ENCODE data around the gene TOM1.

TOM1 gene

DNA sequence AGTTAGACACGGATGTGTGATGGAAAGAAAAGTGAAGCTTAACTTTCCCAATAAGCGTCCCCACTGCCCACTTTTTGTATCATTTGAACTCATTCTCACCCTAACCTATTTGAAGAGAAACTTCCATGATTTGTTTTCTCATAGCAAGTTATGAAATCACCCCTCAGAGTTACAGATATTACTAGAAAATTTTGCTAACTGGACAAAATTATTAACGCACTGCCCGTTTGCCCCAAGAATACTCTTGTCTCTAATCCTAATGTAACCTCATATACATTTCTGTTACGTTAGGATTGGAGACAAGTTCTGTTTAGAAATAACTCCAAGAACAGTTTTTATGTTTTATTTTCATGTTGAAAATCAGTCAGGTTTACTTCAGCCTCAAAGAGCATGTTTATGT, 25.5 kb downstream of the TOM1 start:
- DNase-seq, result no peak

DNA sequence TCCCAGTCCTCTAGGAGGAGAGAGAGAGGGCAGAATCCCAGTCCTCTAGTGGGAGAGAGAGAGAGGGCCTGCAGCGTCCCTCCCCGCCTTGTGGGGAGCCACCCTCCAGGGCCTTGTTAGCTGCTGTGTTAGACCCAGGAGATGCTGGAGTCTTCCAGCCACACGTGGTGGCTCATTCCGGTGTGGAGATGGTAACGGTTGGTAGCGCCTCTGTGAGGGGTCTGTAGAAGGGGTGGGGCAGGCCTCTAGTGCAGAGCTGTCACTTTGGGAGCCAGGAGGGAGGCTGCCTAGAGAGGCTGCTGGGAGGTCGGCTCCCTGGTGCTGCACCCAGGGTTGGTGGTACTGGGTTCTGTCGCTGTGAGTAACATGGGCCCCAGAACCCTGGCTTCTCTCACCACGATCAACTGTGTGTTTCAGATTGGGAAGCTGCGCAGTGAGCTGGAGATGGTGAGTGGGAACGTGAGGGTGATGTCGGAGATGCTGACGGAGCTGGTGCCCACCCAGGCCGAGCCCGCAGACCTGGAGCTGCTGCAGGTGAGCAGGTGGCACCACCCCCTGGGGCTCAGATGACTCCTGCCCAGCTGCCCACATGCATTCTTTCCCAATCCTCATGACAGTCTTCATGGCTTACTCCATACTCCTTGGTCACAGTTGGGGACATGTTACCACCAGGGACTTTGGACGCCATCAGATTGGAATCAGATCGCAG, 27.3 kb downstream of the TOM1 start:
- DNase-seq, result no peak

DNA sequence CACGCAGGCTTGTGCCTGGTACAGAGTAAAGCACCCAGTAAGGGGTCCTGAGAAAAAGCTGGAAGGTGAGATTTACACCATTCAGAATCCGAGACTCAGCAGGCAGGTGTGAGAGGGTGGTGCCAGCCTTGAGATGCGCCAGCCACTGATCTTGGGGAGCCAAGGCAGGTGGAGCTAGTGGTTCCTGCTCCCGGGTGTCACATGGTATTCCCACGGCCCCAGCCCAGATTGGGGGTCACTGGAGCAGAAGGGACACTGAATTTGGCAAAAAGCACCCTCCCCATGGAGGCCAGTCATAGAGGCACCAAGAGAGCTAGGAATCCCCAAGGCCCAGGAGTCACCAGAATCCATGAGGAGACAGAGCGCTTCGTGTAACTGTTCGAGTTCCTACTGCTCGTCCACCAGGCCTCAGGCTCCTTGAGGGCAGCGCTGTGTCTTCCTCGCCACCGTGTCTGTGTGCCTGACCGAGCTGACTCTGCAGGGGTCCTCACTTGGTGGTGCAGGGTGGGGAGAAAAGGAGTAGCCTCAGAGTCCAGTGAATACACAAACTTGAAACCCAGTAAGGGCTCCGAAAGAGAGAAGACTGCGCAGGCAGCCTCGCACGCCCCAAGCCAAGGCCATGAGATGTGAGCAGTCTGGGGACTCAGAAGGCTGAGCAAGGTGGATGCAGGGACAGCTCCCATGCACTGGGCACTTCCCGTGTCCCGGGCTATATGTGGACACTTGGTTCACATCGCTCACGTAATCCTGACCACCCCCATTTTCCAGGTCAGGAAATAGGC, 28.2 kb downstream of the TOM1 start:
- DNase-seq, result no peak

DNA sequence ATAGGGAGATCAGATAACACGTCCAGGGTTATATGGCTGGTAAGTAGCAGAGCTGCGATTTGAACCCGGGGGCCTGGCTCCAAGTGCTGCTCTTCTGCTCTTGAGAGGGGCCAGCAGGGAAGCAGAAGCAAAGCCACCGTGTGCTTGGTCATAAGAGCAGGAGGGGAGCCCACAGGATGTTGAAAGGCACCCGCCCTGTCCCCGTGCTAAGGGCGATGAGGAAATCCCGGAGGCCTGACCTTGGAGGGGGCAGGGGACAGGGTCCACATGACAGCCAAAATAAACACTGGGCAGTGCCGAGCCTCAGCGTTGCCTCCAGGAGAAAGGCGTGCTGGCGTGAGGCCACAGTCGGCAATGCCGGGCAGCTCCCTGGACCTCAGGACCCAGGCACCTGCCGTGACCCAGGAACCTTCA, 28.8 kb downstream of the TOM1 start:
- DNase-seq, result no peak

DNA sequence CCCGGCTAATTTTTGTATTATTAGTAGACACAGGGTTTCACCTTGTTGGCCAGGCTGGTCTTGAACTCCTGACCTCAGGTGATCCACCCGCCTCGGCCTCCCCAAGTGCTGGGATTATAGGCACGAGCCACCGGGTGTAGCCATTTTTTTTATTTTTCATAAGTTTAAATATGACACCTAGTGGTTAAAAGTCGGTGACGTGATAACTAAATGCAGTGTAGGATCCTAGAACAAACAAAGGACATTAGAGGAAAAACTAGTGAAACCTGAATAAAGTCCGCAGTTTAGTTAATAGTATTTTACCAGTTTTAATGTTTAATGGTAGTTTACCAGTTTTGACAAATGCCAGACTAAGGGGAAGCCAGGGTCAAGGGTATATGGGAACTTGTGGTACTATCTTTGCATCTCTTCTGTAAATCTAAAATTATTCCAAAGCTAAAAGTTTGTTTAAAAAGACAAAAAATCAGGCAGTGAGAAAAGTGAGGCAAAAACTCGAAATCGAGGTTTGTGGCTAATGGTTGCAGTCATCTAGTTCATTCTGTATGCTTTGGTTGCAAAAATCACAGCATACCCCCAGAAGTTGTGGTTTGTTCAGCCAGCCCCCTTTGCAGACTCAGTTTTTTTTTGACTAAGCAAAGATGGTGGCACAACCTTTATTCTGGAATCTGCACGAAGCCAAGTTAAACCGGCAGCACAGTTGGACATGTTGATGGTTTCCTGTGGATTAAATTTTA, 29.6 kb downstream of the TOM1 start:
- DNase-seq, result no peak

DNA sequence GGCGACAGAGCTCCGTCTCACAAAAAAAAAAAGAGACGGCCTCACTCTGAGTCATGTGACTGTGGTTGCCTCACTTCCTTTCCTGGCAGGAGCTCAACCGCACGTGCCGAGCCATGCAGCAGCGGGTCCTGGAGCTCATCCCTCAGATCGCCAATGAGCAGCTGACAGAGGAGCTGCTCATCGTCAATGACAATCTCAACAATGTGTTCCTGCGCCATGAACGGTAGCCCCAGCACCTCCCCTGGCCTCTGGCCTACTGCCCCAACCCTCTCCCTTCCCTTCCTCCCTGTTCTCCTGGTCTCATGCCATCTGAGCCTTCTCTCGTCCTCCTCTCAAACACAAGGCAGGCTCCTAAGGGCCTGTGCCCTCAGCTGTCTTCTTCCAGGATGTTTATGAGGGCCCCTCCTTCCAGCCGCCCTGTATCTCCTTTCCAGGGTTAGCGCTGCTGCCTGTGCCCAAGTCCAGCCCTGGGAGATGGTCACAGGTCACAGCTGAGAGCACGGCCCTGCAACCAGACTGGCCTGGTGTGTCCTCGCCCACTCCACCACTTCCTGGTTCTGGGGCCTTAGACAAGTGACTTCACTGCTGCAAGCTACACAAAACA, 30.7 kb downstream of the TOM1 start:
- DNase-seq, result peak; percentile 63 to 73

DNA sequence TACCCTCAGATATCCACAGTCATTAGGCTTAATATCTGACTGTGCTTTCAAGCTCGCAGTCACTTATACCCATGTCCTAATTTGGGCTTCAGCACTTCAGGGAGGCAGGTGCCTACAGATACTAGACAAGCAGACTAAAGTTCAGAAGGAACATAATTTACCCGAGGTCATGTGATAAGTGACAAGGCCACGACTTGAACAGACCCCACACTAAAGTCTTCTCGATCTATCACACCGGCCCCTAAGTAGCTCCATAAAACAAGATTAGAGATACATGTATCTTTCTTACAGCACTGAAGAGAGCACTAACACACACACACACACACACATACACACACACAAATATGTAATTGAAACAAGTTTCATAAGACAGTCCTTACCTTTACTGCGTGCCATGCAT, 32.6 kb downstream of the TOM1 start:
- DNase-seq, result no peak

DNA sequence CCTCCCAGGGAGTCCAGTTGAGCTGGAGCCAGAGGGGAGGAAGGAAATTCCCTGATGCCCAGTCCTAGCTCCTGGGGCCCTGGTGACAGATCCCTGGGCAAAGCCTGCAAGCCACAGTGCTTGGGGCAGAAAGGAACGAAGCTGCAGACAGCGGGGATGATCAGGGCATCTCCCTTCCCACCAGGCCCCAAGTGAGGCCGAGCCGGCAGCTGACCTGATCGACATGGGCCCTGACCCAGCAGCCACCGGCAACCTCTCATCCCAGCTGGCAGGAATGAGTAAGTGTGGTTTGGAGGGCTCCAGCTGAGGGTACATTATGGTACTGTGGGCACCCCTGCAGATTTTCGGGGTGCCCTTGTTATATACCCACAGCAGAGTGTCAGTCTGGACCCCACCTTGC, 33.5 kb downstream of the TOM1 start:
- DNase-seq, result no peak

DNA sequence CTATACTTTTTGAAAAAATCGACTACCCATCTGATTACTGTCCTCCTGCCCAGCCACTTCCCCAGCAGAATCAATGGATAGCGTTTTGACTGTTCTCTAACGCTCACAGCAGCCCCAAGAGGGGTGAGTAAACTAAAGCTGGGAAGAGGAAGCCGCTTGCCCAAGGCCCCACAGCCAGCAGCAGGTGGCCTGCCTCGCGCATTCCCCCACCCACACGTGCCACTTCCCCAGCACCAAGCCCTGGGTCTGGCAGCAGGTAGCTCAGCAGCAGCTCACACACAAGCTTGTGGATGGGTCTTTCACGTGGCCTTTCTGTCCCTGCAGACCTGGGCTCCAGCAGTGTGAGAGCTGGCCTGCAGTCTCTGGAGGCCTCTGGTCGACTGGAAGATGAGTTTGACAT, 34.3 kb downstream of the TOM1 start:
- peak; percentile 27 to 39 for DNase-seq

DNA sequence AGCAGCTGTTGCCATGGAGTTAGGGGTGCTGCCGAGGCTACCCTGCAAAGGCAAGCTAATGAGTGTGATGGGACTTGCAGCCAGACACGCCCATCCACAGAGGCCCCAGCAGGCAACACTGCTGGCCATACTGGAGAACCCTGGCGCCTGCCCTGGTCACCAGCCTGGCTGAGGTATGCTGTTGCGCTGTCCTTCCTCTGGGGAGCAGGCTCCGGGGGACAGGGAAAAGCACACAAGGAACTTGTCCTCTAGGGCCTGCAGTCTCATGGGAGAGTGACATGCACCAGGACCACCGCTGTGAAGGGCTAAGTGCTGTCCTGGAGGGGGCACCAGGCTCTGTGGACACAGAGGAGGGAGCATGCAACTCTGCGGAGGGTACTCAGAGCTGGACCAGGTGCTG, 35.8 kb downstream of the TOM1 start:
- no peak for DNase-seq

DNA sequence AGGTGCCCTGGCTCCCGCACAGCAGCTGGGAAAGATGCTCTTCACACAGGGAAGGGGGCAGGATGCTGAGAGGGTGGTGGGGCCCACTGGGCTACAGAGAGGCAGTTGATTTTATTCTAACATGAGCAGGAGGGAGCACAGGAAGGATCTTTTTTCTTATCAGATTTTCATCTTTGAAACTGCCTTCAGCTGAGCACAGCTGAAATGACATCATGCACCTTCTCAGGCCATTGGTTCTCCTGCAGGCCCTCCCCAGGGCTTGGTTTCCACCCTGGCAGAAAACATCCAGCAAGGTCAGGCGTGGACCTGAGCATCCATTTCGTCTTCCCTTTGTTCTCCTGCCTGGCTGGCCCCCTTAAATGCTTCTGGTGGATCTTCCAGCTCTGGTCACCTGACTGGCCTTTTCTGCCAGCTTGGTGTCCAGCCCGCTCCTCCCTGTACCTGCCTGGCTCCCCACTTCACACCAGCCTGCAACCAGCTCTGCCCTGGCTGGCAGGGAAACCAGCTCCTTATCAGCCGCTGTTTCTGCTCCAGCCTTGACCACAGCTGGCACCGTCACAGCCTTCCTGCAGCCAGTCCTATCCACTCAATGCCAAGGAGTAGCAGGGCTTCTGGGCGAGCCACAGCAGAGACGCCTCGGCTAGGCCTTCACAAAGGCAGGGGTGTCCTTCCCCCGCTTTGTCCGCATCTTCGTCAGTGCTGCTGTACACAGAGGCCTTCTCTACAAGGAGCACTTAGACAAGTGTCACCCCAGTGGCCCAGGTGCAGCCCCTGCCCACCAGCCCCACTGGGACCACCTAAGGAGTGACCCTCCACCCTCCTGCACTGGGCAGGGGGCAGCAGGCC, 36.5 kb downstream of the TOM1 start:
- no peak for DNase-seq

DNA sequence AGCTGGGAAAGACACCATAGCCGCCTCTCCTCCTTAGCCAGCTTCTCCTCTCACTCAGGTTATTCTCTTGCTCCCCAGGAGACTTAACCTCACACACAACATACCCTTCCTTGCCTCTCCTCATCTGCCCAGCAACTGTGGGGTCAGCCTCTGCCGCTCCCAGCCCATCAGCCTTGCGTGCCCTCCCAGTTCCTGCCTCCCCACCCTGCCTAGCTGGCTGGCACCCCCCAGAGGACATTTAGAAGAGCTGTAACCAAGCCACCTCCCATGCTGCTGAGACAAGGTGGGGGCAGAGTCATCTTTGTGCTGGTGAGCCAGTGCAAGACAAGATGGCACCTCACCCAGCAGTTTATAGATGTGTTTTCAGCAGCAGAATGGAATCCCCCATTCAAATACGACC, 38.2 kb downstream of the TOM1 start:
- DNase-seq, result no peak

DNA sequence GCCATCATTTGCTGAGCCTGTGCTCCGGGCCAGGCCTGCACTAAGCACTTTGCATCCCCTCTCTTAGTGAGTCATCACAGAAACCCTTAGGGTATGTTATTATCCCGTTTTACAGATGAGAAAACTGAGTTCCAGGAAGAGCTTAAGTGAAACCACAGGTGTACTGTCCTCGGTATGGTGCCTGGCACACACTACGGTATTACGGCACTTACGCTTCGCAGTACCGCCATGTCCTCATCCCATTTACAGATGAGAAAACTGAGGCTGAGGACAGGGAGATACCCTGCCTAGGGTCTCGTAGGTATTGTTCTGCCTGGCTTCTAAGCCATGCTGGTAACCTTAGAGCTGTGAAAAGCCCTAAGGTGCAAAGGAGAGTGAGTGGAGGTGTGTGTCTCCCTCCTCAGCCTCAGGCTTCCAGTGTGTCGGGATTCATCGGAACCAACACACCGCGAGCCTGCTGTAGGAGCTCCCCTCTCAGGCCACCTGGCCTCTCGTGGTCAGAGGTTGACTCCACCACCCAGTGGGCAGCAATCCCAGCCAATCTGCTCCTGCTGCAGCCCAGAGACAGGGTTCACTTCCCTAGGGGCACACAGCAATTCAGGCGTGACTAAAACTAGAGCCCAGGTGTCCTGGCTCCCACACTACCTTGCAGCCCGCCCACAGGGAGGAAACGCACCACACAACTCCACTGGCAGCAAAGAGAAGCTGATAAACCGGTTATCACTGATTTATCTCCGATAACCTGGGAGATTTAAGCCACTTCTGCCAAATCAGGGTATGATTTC, 41.6 kb downstream of the TOM1 start:
- DNase-seq, result no peak

DNA sequence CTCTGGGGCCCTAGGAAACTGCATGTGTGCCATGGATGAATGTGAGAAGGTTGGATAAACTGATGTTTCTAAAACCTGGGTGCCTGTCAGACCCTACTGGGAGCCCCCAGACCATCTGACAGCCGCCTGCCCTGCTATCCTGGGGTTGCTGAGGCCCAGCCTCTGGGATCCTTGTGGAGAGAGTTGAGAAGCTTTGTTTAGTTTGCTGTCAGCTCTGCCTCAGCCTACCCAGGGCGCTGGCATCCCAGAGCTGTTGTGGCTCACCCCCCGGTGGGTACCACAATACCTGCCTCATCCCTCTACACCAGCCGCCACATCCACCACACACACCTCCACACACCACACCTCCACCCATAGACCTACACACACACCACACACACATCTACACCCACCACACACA, 42.7 kb downstream of the TOM1 start:
- DNase-seq, result no peak

DNA sequence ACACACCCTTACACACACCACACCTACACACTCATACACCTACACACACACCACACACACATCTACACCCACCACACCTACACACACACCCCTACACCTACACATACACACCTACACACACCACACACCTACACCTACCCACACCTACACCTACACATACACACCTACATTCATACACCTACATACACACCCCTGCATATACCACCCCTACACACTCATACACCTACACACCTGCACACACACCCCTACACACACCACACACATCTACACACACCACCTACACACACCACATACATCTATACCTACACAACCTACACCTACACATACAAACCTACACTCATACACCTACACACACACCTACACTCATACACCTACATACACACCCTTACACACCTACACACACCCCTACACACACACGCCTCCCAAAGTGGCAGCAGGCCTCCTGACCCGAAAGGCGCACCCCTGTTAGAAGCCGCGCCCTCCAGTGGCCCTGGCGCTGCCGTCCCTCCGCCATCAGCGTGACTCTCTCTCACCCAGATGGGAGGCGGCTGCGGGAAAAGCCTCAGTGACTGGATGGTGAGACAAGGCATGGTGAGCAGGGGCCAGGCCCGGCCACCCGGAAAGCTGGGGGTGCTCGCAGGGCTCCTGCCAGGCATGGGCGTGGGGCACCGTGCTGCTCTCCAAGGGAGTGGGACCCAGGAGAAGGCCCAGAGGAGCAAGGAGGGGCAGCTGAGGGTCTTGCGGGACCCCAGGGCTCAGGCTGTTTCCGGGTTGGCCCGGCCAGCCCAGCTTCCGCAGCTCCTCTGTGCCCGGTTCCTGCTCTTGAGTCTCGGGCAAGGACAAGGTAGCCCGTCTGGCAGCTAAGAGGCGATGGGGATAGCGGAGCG, 44.2 kb downstream of the TOM1 start:
- no peak for DNase-seq

DNA sequence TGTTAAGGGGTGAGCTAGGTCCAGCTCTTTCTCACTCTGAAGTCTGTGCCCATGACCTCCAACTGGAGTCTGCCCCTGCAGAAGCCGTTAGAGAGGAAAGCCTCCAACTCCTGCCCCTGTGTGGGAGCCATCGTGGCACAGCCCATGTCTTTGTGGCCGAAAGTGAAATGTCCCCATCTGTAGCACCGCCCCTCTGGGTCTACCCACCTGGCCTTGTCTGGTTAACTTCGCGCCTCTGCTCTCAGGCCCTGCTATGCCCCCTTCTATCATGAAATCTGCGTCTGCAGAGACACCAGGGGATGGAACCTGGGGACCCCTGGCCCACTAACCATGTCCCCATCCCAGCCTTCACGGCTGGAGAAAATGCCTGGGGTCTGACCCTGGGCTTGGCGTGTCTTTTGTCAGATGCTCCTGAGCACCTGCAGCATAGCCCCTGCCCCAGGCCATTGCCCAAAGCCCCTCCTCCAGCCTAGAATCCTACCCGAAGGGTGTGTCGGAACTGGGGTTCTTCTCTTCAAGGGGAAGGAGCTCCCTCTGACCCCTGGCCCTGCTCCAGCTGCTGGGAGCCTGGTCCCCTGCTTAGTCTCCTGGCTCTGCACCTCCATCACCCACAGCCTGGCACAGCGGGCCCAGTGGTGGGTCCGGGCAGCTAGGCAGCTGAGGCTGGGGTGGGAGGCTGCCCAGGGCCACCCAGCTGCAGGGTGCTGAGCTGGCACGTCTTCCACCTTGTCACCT, 45.4 kb downstream of the TOM1 start:
- DNase-seq, result no peak

DNA sequence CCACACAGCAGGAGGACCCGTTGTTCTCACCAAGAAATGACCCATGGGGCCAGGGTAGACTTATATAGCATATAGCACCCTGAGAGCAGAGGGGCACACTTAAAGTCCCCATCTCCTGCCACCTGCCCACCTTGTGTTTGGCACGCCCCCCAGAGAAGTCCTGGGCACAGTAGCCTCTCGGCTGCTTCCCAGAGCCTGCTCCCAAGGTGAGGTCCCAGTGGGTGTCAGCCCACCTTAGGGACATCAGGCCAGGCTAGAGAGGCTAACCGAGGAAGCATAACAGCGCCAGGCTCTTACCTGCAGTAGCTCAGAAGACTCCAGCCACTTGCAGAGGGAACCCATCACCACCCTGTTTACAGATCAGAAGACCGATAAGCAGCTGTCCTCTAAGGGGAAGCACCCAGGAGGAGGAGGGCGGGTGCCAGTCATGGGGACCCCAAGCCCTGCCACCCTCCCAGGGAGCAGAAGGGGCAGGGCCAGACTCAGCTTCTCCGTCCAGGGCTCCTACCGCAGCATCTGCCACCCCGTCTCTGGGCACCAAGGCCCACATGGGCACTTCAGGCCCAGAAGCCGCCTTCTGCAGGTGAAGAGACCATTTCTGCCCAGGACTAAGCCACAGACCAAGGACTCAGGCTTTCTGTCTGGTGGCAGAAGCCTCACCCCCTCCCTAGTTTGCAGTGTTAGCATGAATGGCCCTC, 46.3 kb downstream of the TOM1 start:
- no peak for DNase-seq

DNA sequence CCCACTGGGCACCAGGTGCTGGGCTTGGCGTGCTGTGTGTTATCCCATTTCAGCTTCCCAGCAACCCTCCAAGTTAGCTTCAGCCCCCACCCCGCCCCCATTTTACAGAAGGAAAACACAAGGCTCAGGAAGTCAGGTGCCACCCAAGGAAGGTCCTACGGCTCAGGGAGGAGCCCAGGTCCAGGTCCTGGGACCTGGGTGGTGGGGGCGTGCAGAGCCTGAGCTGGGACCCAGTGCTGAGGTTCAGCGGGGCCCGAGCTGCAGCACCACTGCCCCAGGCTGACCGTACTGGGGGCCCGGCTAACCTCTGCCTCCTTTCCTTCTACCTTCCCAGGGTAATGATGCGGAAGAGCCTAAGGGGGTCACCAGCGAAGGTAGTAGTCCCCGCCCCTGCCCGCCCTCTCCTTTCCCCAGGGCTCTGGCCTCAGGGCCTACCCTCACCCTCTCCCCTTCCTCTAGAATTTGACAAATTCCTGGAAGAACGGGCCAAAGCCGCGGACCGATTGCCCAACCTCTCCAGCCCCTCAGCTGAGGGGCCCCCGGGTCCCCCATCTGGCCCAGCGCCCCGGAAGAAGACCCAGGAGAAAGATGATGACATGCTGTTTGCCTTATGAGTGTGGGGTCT, 47.0 kb downstream of the TOM1 start:
- DNase-seq, result no peak

DNA sequence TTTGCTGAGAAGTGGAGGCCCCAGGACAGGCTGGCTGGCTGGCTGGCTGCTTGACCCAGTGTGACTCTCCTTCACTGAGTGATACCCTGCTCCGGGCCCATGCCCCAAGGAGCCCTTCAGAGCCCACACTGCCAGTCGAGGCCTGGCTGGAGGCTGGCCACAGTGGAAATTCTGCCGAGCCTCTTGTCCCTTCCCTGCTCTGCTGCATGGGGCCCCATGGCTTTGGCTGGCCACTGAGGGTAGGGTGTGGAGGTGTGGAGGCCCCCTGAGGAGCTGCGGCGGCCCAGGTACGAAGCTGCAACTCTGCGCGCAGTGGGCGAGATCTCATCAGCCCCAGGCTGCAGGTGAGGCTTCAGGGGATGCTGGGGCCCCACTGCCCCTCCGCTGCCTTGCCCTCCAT, 47.8 kb downstream of the TOM1 start:
- DNase-seq, result no peak
